ENCODE data around the gene CCL2. TPM values are rescaled to one million over a fixed set of nuclear protein-coding genes. Genes with fewer than 3 reads are reported as not detected.

The CCL2 gene
- total RNA-seq, 1 donor: 99.3 TPM

- no peak overlapping the region for H3K4me3 ChIP-seq (ENCODE audit: low read depth, low read length)
- peak; percentile 59 for DNase-seq (ENCODE audit: low read depth)
- TF ChIP-seq CTCF (IDR thresholded peaks at IDR 0.05; ENCODE audit: insufficient read depth, low read depth, low read length): no peak
Observed at GRCh38 chr17:34299956-34300577, 45.0 kb downstream of the CCL2 start.

- no peak for TF ChIP-seq CTCF (IDR thresholded peaks at IDR 0.05; ENCODE audit: insufficient read depth, low read depth, low read length)
- no peak overlapping the region for H3K4me3 ChIP-seq (ENCODE audit: low read depth, low read length)
- peak; percentile 29 for DNase-seq (ENCODE audit: low read depth)
Observed at GRCh38 chr17:34300652-34301370, 45.7 kb downstream of the CCL2 start.

- H3K4me3 ChIP-seq (ENCODE audit: low read depth, low read length): no peak overlapping the region
- no peak for DNase-seq (ENCODE audit: low read depth)
- no peak for TF ChIP-seq CTCF (IDR thresholded peaks at IDR 0.05; ENCODE audit: insufficient read depth, low read depth, low read length)
Observed at GRCh38 chr17:34301986-34302385, 46.9 kb downstream of the CCL2 start.

- H3K4me3 ChIP-seq (ENCODE audit: low read depth, low read length): no peak overlapping the region
- no peak for TF ChIP-seq CTCF (IDR thresholded peaks at IDR 0.05; ENCODE audit: insufficient read depth, low read depth, low read length)
- DNase-seq (ENCODE audit: low read depth): no peak
Observed at GRCh38 chr17:34302636-34303035, 47.6 kb downstream of the CCL2 start.

- no peak overlapping the region for H3K4me3 ChIP-seq (ENCODE audit: low read depth, low read length)
- DNase-seq (ENCODE audit: low read depth): no peak
- no peak for TF ChIP-seq CTCF (IDR thresholded peaks at IDR 0.05; ENCODE audit: insufficient read depth, low read depth, low read length)
Observed at GRCh38 chr17:34303606-34304005, 48.5 kb downstream of the CCL2 start.

- TF ChIP-seq CTCF (IDR thresholded peaks at IDR 0.05; ENCODE audit: insufficient read depth, low read depth, low read length): no peak
- DNase-seq (ENCODE audit: low read depth): no peak
- no peak overlapping the region for H3K4me3 ChIP-seq (ENCODE audit: low read depth, low read length)
Observed at GRCh38 chr17:34305061-34305460, 50.0 kb downstream of the CCL2 start.
